Measurements from ENCODE around the gene ALPL. TPM values are rescaled to one million over a fixed set of nuclear protein-coding genes. Genes with fewer than 3 reads are reported as not detected.
"Not testable (repeated sequence)": the region's sequence is repeated elsewhere in the genome, so short reads cannot be mapped to it uniquely, and the experiment has no call there.

The ALPL gene
- total RNA-seq, 1 donor from 2014 or later: not detected

- no peak overlapping the region for H3K27ac Mint-ChIP-seq
- no peak overlapping the region for H3K4me3 Mint-ChIP-seq
- intact Hi-C loops (cut with micrococcal nuclease): no loop called here
- no peaks in the 10 kb centered on the region for H3K4me1 Mint-ChIP-seq
- no peak for DNase-seq
- H3K9me3 Mint-ChIP-seq: no peaks in the 10 kb centered on the region
- no peaks in the 10 kb centered on the region for H3K36me3 Mint-ChIP-seq (ENCODE audit: low read depth)
- H3K27me3 Mint-ChIP-seq: peaks cover 7% of the 10 kb centered on the region
Observed at GRCh38 chr1:21517161-21517589, 8.0 kb downstream of the ALPL start.

GRCh38 chr1:21517660-21518480 lies 8.6 kb downstream of the ALPL start:
- intact Hi-C loops (cut with micrococcal nuclease): no loop called here
- H3K4me3 Mint-ChIP-seq: no peak overlapping the region
- no peak overlapping the region for H3K27ac Mint-ChIP-seq
- no peaks in the 10 kb centered on the region for H3K4me1 Mint-ChIP-seq
- DNase-seq: no peak
- H3K9me3 Mint-ChIP-seq: no peaks in the 10 kb centered on the region
- peaks cover 5% of the 10 kb centered on the region for H3K27me3 Mint-ChIP-seq
- no peaks in the 10 kb centered on the region for H3K36me3 Mint-ChIP-seq (ENCODE audit: low read depth)

GRCh38 chr1:21518774-21519455 lies 9.7 kb downstream of the ALPL start:
- intact Hi-C loops (cut with micrococcal nuclease): no loop called here
- no peak overlapping the region for H3K27ac Mint-ChIP-seq

GRCh38 chr1:21519486-21520070 lies 10.4 kb downstream of the ALPL start:
- H3K9me3 Mint-ChIP-seq; H3K27ac Mint-ChIP-seq; H3K36me3 Mint-ChIP-seq (ENCODE audit: low read depth); H3K27me3 Mint-ChIP-seq; intact Hi-C loops (cut with micrococcal nuclease); DNase-seq; H3K4me1 Mint-ChIP-seq; H3K4me3 Mint-ChIP-seq: not testable (repeated sequence)

More at GRCh38 chr1:21518774-21519455, 9.7 kb downstream of the ALPL start:
- no peaks in the 10 kb centered on the region for H3K9me3 Mint-ChIP-seq
- peaks cover 5% of the 10 kb centered on the region for H3K27me3 Mint-ChIP-seq
- H3K4me1 Mint-ChIP-seq: no peaks in the 10 kb centered on the region
- no peak overlapping the region for H3K4me3 Mint-ChIP-seq
- no peak for DNase-seq
- no peaks in the 10 kb centered on the region for H3K36me3 Mint-ChIP-seq (ENCODE audit: low read depth)

GRCh38 chr1:21520899-21521716 lies 11.9 kb downstream of the ALPL start:
- Mint-ChIP-seq H3K9me3 (no peaks in the 10 kb centered on the region), H3K27ac (no peak overlapping the region), H3K4me3 (no peak overlapping the region), H3K27me3 (peaks cover 5% of the 10 kb centered on the region), H3K4me1 (no peaks in the 10 kb centered on the region), H3K36me3 (ENCODE audit: low read depth) (no peaks in the 10 kb centered on the region)
- DNase-seq: no peak
- intact Hi-C loops (cut with micrococcal nuclease): no loop called here

GRCh38 chr1:21521717-21522060 lies 12.5 kb downstream of the ALPL start:
- Mint-ChIP-seq H3K27me3 (peaks cover 2% of the 10 kb centered on the region), H3K27ac (no peak overlapping the region)

GRCh38 chr1:21522525-21523038 lies 13.4 kb downstream of the ALPL start:
- H3K4me3 Mint-ChIP-seq: no peak overlapping the region
- intact Hi-C loops (cut with micrococcal nuclease): no loop called here
- no peaks in the 10 kb centered on the region for H3K4me1 Mint-ChIP-seq
- H3K27ac Mint-ChIP-seq: no peak overlapping the region
- no peaks in the 10 kb centered on the region for H3K9me3 Mint-ChIP-seq
- peaks cover 2% of the 10 kb centered on the region for H3K27me3 Mint-ChIP-seq
- no peak for DNase-seq
- H3K36me3 Mint-ChIP-seq (ENCODE audit: low read depth): no peaks in the 10 kb centered on the region

More at GRCh38 chr1:21521717-21522060, 12.5 kb downstream of the ALPL start:
- Mint-ChIP-seq H3K4me1 (no peaks in the 10 kb centered on the region), H3K36me3 (ENCODE audit: low read depth) (no peaks in the 10 kb centered on the region), H3K9me3 (no peaks in the 10 kb centered on the region), H3K4me3 (no peak overlapping the region)
- DNase-seq: no peak
- intact Hi-C loops (cut with micrococcal nuclease): no loop called here

GRCh38 chr1:21523297-21523813 lies 14.1 kb downstream of the ALPL start:
- H3K4me1 Mint-ChIP-seq: no peaks in the 10 kb centered on the region
- DNase-seq: no peak
- H3K9me3 Mint-ChIP-seq: no peaks in the 10 kb centered on the region
- no peaks in the 10 kb centered on the region for H3K27me3 Mint-ChIP-seq
- intact Hi-C loops (cut with micrococcal nuclease): no loop called here
- H3K36me3 Mint-ChIP-seq (ENCODE audit: low read depth): no peaks in the 10 kb centered on the region
- no peak overlapping the region for H3K4me3 Mint-ChIP-seq
- H3K27ac Mint-ChIP-seq: no peak overlapping the region

- intact Hi-C loops (cut with micrococcal nuclease): no loop called here
- no peaks in the 10 kb centered on the region for H3K36me3 Mint-ChIP-seq (ENCODE audit: low read depth)
- no peaks in the 10 kb centered on the region for H3K27me3 Mint-ChIP-seq
- DNase-seq: no peak
- no peaks in the 10 kb centered on the region for H3K9me3 Mint-ChIP-seq
- no peaks in the 10 kb centered on the region for H3K4me1 Mint-ChIP-seq
- no peak overlapping the region for H3K27ac Mint-ChIP-seq
- no peak overlapping the region for H3K4me3 Mint-ChIP-seq
Observed at GRCh38 chr1:21524220-21524619, 15.0 kb downstream of the ALPL start.

- Mint-ChIP-seq H3K4me1 (no peaks in the 10 kb centered on the region), H3K27ac (no peak overlapping the region), H3K9me3 (no peaks in the 10 kb centered on the region), H3K4me3 (no peak overlapping the region), H3K36me3 (ENCODE audit: low read depth) (no peaks in the 10 kb centered on the region), H3K27me3 (no peaks in the 10 kb centered on the region)
- DNase-seq: no peak
- intact Hi-C loops (cut with micrococcal nuclease): no loop called here
Observed at GRCh38 chr1:21524686-21525339, 15.6 kb downstream of the ALPL start.

GRCh38 chr1:21525340-21525717 lies 16.1 kb downstream of the ALPL start:
- Mint-ChIP-seq H3K27ac (no peak overlapping the region), H3K27me3 (no peaks in the 10 kb centered on the region), H3K36me3 (ENCODE audit: low read depth) (no peaks in the 10 kb centered on the region), H3K4me3 (no peak overlapping the region), H3K4me1 (no peaks in the 10 kb centered on the region), H3K9me3 (no peaks in the 10 kb centered on the region)
- no peak for DNase-seq
- intact Hi-C loops (cut with micrococcal nuclease): no loop called here

GRCh38 chr1:21526441-21526840 lies 17.2 kb downstream of the ALPL start:
- Mint-ChIP-seq H3K4me3 (no peak overlapping the region), H3K27ac (no peak overlapping the region), H3K4me1 (no peaks in the 10 kb centered on the region), H3K9me3 (no peaks in the 10 kb centered on the region), H3K27me3 (peaks cover 2% of the 10 kb centered on the region), H3K36me3 (ENCODE audit: low read depth) (no peaks in the 10 kb centered on the region)
- DNase-seq: no peak
- intact Hi-C loops (cut with micrococcal nuclease): no loop called here

GRCh38 chr1:21530368-21531016 lies 21.3 kb downstream of the ALPL start:
- H3K4me1 Mint-ChIP-seq: no peaks in the 10 kb centered on the region
- no peaks in the 10 kb centered on the region for H3K36me3 Mint-ChIP-seq (ENCODE audit: low read depth)
- H3K9me3 Mint-ChIP-seq: no peaks in the 10 kb centered on the region
- H3K27me3 Mint-ChIP-seq: peaks cover 5% of the 10 kb centered on the region
- intact Hi-C loops (cut with micrococcal nuclease): no loop called here
- H3K27ac Mint-ChIP-seq: no peak overlapping the region
- DNase-seq: no peak
- no peak overlapping the region for H3K4me3 Mint-ChIP-seq
